Liver (tissue), 9 donors: ENCODE measurements around the gene CDC42BPB. TPM values are rescaled to one million over a fixed set of nuclear protein-coding genes. Genes with fewer than 3 reads are reported as not detected.
A peak's percentile ranks its signal among the peaks of the same experiment; 100 is the strongest.

Experiments
- DNase-seq: peaks from one replicate; pipeline ENCODE4 v3.0.0-alpha.2; 2017; ENCODE audit warnings: low spot score
- H3K27ac ChIP-seq, 2 donors: one replicate each; pipeline ENCODE4 v1.7.0; 2013; ENCODE audit warnings: inconsistent platforms in 2 of 2, low read length in 2 of 2, control low read depth in 1 of 2, low read depth in 1 of 2, mild to moderate bottlenecking in 1 of 2
- H3K27me3 ChIP-seq, 4 donors: one replicate each; pipeline versions ENCODE4 v1.6.1 to v1.7.0; 2013; ENCODE audit warnings: low read length in 3 of 4, inconsistent platforms in 1 of 4, mild to moderate bottlenecking in 1 of 4, moderate library complexity in 1 of 4; ENCODE audit not compliant: control insufficient read depth in 4 of 4, insufficient read depth in 4 of 4
- H3K36me3 ChIP-seq, 4 donors: one replicate each; pipeline versions ENCODE4 v1.6.1 to v1.7.0; 2013; ENCODE audit warnings: low read length in 3 of 4, mild to moderate bottlenecking in 3 of 4, low read depth in 1 of 4, moderate library complexity in 1 of 4; ENCODE audit not compliant: control insufficient read depth in 4 of 4, insufficient read depth in 3 of 4
- H3K4me1 ChIP-seq, 4 donors: one replicate each; pipeline versions ENCODE4 v1.6.1 to v1.7.0; 2013; ENCODE audit warnings: low read length in 3 of 4, mild to moderate bottlenecking in 3 of 4, moderate library complexity in 1 of 4; ENCODE audit not compliant: control insufficient read depth in 4 of 4, insufficient read depth in 4 of 4
- H3K4me3 ChIP-seq, 3 donors: one replicate each; pipeline versions ENCODE4 v1.6.1 to v1.7.0; 2013; ENCODE audit warnings: low read length in 3 of 3, control low read depth in 1 of 3, low read depth in 1 of 3, mild to moderate bottlenecking in 1 of 3
- H3K9ac ChIP-seq, 2 donors: one replicate each; pipeline ENCODE4 v1.7.0; 2013; ENCODE audit warnings: low read length in 2 of 2, mild to moderate bottlenecking in 2 of 2, moderate library complexity in 2 of 2, control low read depth in 1 of 2, low read depth in 1 of 2
- H3K9me3 ChIP-seq, 4 donors: one replicate each; pipeline versions ENCODE4 v1.6.1 to v1.7.0; 2013; ENCODE audit warnings: low read length in 3 of 4; ENCODE audit not compliant: control insufficient read depth in 4 of 4
- ATF3 ChIP-seq: IDR thresholded peaks from 2 replicates; pipeline ENCODE4 v1.6.1; 2016; ENCODE audit warnings: antibody characterized with exemption
- EGR1 ChIP-seq, 2 donors: IDR thresholded peaks; 2 replicates each; pipeline ENCODE4 v1.6.1; 2016 to 2018; ENCODE audit warnings: antibody characterized with exemption in 2 of 2, low read depth in 2 of 2
- FOXA1 ChIP-seq: IDR thresholded peaks from 2 replicates; pipeline ENCODE4 v1.6.1; 2016; ENCODE audit warnings: antibody characterized with exemption
- FOXA2 ChIP-seq: IDR thresholded peaks from 2 replicates; pipeline ENCODE4 v1.6.1; 2016; ENCODE audit warnings: antibody characterized with exemption
- GABPA ChIP-seq, 2 donors: IDR thresholded peaks in 1 of 2; conservative IDR thresholded peaks in 1 of 2; 2 replicates each; pipeline ENCODE4 v1.6.1; 2016; ENCODE audit warnings: antibody characterized with exemption in 2 of 2, mild to moderate bottlenecking in 1 of 2, moderate library complexity in 1 of 2
- HNF4G ChIP-seq: IDR thresholded peaks from 2 replicates; pipeline ENCODE4 v1.6.1; 2016; ENCODE audit warnings: antibody characterized with exemption
- JUND ChIP-seq, 2 donors: IDR thresholded peaks; 2 replicates each; pipeline ENCODE4 v1.6.1; 2016; ENCODE audit warnings: antibody characterized with exemption in 2 of 2
- MAX ChIP-seq: IDR thresholded peaks from 2 replicates; pipeline ENCODE4 v1.6.1; 2016; ENCODE audit warnings: antibody characterized with exemption
- NR2F2 ChIP-seq: IDR thresholded peaks from 2 replicates; pipeline ENCODE4 v1.6.1; 2016; ENCODE audit warnings: antibody characterized with exemption
- RAD21 ChIP-seq, 2 donors: IDR thresholded peaks; 2 replicates each; pipeline ENCODE4 v1.6.1; 2016; ENCODE audit warnings: antibody characterized with exemption in 2 of 2, mild to moderate bottlenecking in 2 of 2
- REST ChIP-seq: IDR thresholded peaks from 2 replicates; pipeline ENCODE4 v1.6.1; 2016; ENCODE audit warnings: antibody characterized with exemption, mild to moderate bottlenecking
- RXRA ChIP-seq, 2 donors: IDR thresholded peaks; 2 replicates each; pipeline ENCODE4 v1.6.1; 2017 to 2018; ENCODE audit warnings: antibody characterized with exemption in 2 of 2, mild to moderate bottlenecking in 1 of 2
- SP1 ChIP-seq: IDR thresholded peaks from 2 replicates; pipeline ENCODE4 v1.6.1; 2018; ENCODE audit warnings: antibody characterized with exemption, mild to moderate bottlenecking
- TAF1 ChIP-seq: conservative IDR thresholded peaks from 2 replicates; pipeline ENCODE4 v1.6.1; 2016; ENCODE audit warnings: antibody characterized with exemption, mild to moderate bottlenecking
- YY1 ChIP-seq: IDR thresholded peaks from 2 replicates; pipeline ENCODE4 v1.6.1; 2016; ENCODE audit warnings: antibody characterized with exemption, mild to moderate bottlenecking
- ZBTB33 ChIP-seq: IDR thresholded peaks from 2 replicates; pipeline ENCODE4 v1.6.1; 2016; ENCODE audit warnings: antibody characterized with exemption
- WGBS: extraction: QIAGEN DNeasy Blood & Tissue Kit; methylation state at CpG from one replicate; pipeline ENCODE4 v1.1.7; 2013; 5-methylcytosine and 5-hydroxymethylcytosine counted together
- polyA plus RNA-seq, 2 donors: library from polyadenylated mRNA; stranded (reverse) in 1 of 2; unstranded in 1 of 2; fragments of 200-250 nt in 1 of 2; fragments of >200 nt in 1 of 2; fragmentation: Nextera tagmentation in 1 of 2; extraction: Ambion mirVana in 1 of 2; gene quantifications; one replicate each; pipeline versions ENCODE4 v1.2.1 to v1.2.3, GENCODE V29; 2013 to 2015
- total RNA-seq, 2 donors: library from RNA; depleted of rRNA; stranded (reverse); fragments of >200 nt; gene quantifications; one replicate each; pipeline ENCODE4 v1.2.3, GENCODE V29; 2014
- donor health status: healthy.
- donor health status: healthy.
- donor health status: healthy.
- donor health status: healthy.
- donor health status: healthy.

Gene CDC42BPB
- total and polyA plus RNA-seq, 4 donors, result 4.1 to 78.7 (median 29.7) TPM

- H3K9me3 ChIP-seq, result no peaks in the 10 kb centered on the region
- H3K27ac ChIP-seq, result no peak overlapping the region
- peaks cover 6 to 15% (median 11%) of the 10 kb centered on the region in 4 donors for H3K4me1 ChIP-seq
- DNase-seq, result no peak
- no peaks in the 10 kb centered on the region for H3K36me3 ChIP-seq
- no peak overlapping the region for H3K4me3 ChIP-seq
- no peak for TF ChIP-seq RAD21 (IDR thresholded peaks at IDR 0.05)
- no peak for TF ChIP-seq ATF3
- no peak overlapping the region for H3K9ac ChIP-seq
- H3K27me3 ChIP-seq, result no peaks in the 10 kb centered on the region
- 83% methylated on average over 6 of the region's 6 CpGs for WGBS
Observed at GRCh38 chr14:103061482-103061976, 4.2 kb upstream of the CDC42BPB start.

GRCh38 chr14:103059556-103059955 lies 2.2 kb upstream of the CDC42BPB start:
- Histone ChIP-seq H3K4me3 (no peak overlapping the region), H3K27ac (no peak overlapping the region), H3K9ac (no peak overlapping the region), H3K36me3 (no peaks in the 10 kb centered on the region), H3K9me3 (no peaks in the 10 kb centered on the region), H3K4me1 (peaks cover 8 to 31% (median 23%) of the 10 kb centered on the region in 4 donors), H3K27me3 (no peaks in the 10 kb centered on the region)
- DNase-seq, result no peak
- TF ChIP-seq NR2F2 (no peak), FOXA2 (no peak), FOXA1 (no peak), ZBTB33 (no peak), RXRA (IDR thresholded peaks at IDR 0.05) (no peak), TAF1 (no peak), GABPA (IDR thresholded peaks at IDR 0.05 in 1 of 2, conservative IDR thresholded peaks at IDR 0.05 in 1 of 2) (no peak), SP1 (no peak), EGR1 (IDR thresholded peaks at IDR 0.05; ENCODE audit: low read depth in 2 of 2) (no peak), MAX (no peak), HNF4G (no peak), JUND (IDR thresholded peaks at IDR 0.05) (no peak)
- WGBS, result 87% methylated on average over 5 of the region's 5 CpGs

- no peak for DNase-seq
- peak overlapping the region; percentile 44 to 79 for H3K27ac ChIP-seq
- WGBS, result 51% methylated on average over 39 of the region's 39 CpGs
- peak overlapping the region; percentile 56 to 97 (median 81) for H3K4me3 ChIP-seq
- peaks cover 9 to 37% (median 26%) of the 10 kb centered on the region in 4 donors for H3K4me1 ChIP-seq
- no peaks in the 10 kb centered on the region for H3K36me3 ChIP-seq
- no peak for TF ChIP-seq TAF1
- no peak for TF ChIP-seq ZBTB33
- no peak for TF ChIP-seq FOXA2
- TF ChIP-seq NR2F2, result no peak
- TF ChIP-seq RAD21 (IDR thresholded peaks at IDR 0.05), result no peak
- no peak for TF ChIP-seq FOXA1
- no peak for TF ChIP-seq HNF4G
- TF ChIP-seq EGR1 (IDR thresholded peaks at IDR 0.05; ENCODE audit: low read depth in 2 of 2), result no peak
- no peak for TF ChIP-seq YY1
- no peak for TF ChIP-seq JUND (IDR thresholded peaks at IDR 0.05)
- no peak for TF ChIP-seq SP1
- TF ChIP-seq REST, result no peak
- H3K9me3 ChIP-seq, result no peaks in the 10 kb centered on the region
- H3K9ac ChIP-seq, result peak overlapping the region in 1 of 2 donors; percentile 66
- H3K27me3 ChIP-seq, result no peaks in the 10 kb centered on the region
Observed at GRCh38 chr14:103058164-103059055, 1.1 kb upstream of the CDC42BPB start.
